HFFc6 (cell line): ENCODE measurements around the gene STMN1. TPM values are rescaled to one million over a fixed set of nuclear protein-coding genes. Genes with fewer than 3 reads are reported as not detected.

Experiments
- DNase-seq: peaks from one replicate; pipeline ENCODE4 v3.0.0-alpha.2; 2018
- H3K27ac Mint-ChIP-seq: 2 replicates; pipeline ENCODE4 v1.8.0; 2020; ENCODE audit warnings: mild to moderate bottlenecking, mixed read lengths
- H3K27me3 Mint-ChIP-seq: 2 replicates; pipeline ENCODE4 v1.8.0; 2021; ENCODE audit warnings: mild to moderate bottlenecking, moderate library complexity, mixed read lengths; ENCODE audit not compliant: insufficient read depth
- H3K36me3 Mint-ChIP-seq: 2 replicates; pipeline ENCODE4 v1.8.0; 2021; ENCODE audit warnings: low read depth, mixed read lengths
- H3K4me1 Mint-ChIP-seq: 2 replicates; pipeline ENCODE4 v1.8.0; 2020; ENCODE audit warnings: low read depth, mixed read lengths
- H3K4me3 Mint-ChIP-seq: 2 replicates; pipeline ENCODE4 v1.8.0; 2020; ENCODE audit warnings: mild to moderate bottlenecking, moderate library complexity, mixed read lengths
- H3K9me3 Mint-ChIP-seq: 2 replicates; pipeline ENCODE4 v1.8.0; 2020; ENCODE audit warnings: mild to moderate bottlenecking, mixed read lengths
- total RNA-seq, 6 experiments: library from RNA; stranded (reverse); fragmentation: NEBNext Ultra II Directional; extraction: Animal tissue kit (Norgen Biotek cat#: 25700); gene quantifications; 2 replicates in 1 of 6; 3 replicates in 5 of 6; pipeline ENCODE4 v1.2.3, GENCODE V29; 2021
- TF ChIP-seq, protein P1 (sequence below): fragments of 200-600 bp; sonication (generic); IDR thresholded peaks from 2 replicates; pipeline ENCODE4 v1.5.0; 2021; ENCODE audit warnings: antibody characterized with exemption, mild to moderate bottlenecking

The STMN1 gene
- total RNA-seq, 6 experiments from 2014 or later, result 201 to 370 (median 342) TPM

DNA sequence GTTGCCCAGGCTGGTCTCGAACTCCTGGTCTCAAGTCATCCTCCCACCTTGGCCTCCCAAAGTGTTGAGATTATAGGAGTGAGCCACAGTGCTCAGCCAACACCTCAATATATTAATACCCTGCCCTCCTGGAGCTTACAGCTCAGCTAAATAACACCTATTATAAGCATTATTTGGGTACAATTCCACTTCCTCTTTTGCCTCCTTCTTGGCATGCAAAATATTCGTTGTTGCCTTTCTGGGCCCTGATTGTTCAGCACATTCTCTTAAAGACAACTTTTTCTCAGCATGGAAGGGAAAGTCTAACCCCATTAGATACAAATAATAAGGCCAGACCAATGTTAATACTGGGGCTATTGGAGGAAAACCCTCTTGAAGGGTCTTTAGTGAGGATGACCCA lies 33.5 kb downstream of the STMN1 start:
- Mint-ChIP-seq H3K36me3 (no peaks in the 10 kb centered on the region), H3K9me3 (no peaks in the 10 kb centered on the region), H3K27ac (no peak overlapping the region), H3K4me3 (no peak overlapping the region), H3K27me3 (no peaks in the 10 kb centered on the region; the same call in 1 of the 2 replicates), H3K4me1 (peaks cover 20% of the 10 kb centered on the region)
- TF ChIP-seq, protein P1, sequence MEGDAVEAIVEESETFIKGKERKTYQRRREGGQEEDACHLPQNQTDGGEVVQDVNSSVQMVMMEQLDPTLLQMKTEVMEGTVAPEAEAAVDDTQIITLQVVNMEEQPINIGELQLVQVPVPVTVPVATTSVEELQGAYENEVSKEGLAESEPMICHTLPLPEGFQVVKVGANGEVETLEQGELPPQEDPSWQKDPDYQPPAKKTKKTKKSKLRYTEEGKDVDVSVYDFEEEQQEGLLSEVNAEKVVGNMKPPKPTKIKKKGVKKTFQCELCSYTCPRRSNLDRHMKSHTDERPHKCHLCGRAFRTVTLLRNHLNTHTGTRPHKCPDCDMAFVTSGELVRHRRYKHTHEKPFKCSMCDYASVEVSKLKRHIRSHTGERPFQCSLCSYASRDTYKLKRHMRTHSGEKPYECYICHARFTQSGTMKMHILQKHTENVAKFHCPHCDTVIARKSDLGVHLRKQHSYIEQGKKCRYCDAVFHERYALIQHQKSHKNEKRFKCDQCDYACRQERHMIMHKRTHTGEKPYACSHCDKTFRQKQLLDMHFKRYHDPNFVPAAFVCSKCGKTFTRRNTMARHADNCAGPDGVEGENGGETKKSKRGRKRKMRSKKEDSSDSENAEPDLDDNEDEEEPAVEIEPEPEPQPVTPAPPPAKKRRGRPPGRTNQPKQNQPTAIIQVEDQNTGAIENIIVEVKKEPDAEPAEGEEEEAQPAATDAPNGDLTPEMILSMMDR, result no peak
- no peak for DNase-seq

DNA sequence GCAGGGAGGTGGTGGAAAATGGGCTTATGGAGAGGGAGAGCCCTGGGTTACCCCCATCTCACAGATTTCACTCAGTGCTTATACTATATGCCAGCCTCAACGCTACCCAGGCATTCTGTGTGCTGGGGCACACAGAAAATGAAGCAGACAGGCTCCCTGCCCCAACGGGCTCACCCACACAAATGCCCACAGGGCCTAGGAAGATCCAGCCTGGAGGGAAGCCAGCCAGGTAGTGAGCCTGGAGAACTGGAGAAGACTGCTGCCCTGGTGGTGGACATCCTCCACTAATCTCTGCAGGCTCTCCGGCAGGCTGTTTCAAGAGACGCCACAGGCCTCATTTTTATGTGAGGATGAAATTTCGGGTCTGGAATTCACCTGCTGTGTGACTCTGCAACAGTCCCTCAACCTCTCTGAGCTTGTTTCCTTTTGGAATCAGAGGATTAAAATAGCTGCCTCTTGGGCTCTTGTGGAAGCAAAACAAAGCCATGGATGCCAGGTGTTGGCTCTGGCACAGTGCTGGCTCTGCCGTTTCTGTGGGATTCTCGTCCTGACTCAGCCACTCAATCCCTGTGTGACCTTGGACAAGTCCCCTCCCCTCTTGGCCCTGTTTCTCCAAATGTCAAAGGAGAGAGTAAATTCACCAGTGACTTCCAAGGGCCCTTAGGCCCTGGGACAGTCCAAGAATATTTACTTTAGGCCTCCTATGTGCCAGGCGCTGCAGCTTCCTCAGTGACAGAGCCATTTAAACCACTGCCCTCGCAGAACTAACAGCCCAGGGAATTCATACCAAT lies 34.3 kb downstream of the STMN1 start:
- no peak overlapping the region for H3K4me3 Mint-ChIP-seq
- no peaks in the 10 kb centered on the region for H3K36me3 Mint-ChIP-seq
- DNase-seq, result no peak
- peaks cover 20% of the 10 kb centered on the region for H3K4me1 Mint-ChIP-seq
- H3K9me3 Mint-ChIP-seq, result no peaks in the 10 kb centered on the region
- H3K27ac Mint-ChIP-seq, result no peak overlapping the region
- TF ChIP-seq, protein P1, result no peak
- H3K27me3 Mint-ChIP-seq, result no peaks in the 10 kb centered on the region; the same call in 1 of the 2 replicates

DNA sequence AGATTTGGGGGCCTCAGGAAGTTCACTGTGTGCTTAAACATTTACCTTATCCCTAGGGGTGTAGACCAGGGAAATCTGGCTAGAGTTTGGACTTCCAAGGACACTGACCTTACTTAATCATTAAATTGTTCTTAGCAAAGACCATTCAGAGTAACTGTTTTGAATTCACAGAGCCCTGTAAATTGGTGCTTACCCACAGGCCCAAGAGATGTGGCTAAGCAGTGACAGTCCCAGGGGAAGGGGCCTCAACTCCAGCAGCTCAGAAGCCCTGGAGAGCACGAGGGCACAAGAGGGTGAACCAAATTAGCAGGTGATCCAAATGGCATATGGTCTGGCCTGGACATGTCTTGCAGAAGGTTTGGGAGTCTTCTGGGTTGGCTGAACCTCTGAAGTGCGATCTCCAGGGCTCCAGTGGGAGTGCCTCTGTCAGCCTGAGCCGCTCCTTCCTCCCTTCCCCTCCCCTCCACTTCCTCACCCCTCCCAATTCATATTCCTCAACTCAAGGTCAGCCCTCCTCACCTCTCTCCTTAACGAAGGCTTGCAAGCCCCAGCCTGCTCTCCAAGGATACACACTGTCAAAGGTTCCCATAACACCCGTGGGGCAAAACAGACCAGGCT lies 35.0 kb downstream of the STMN1 start:
- Mint-ChIP-seq H3K27me3 (no peaks in the 10 kb centered on the region; the same call in 1 of the 2 replicates), H3K27ac (no peak overlapping the region; the same call in 1 of the 2 replicates), H3K4me3 (no peak overlapping the region), H3K9me3 (no peaks in the 10 kb centered on the region), H3K4me1 (peaks cover 18% of the 10 kb centered on the region), H3K36me3 (no peaks in the 10 kb centered on the region)
- TF ChIP-seq, protein P1, result no peak
- no peak for DNase-seq

DNA sequence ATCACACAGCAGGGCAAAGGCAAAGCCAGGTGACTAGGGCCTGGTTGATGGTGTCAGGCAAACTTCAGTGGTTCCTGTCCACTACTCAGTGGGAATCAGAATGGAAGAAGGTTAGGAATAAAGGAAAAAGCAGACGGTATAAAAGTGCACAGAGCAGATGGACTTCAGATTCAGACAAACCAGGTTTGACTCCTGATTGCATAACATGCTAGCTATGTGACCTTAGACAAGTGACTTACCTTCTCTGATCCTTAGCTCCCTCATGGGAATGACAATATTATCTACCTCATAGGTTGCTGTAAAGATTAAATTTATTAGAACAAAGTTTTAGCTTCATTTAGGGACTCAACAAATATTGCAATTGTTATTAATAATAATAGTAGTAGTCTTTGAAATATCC lies 35.6 kb downstream of the STMN1 start:
- no peaks in the 10 kb centered on the region; the same call in 1 of the 2 replicates for H3K27me3 Mint-ChIP-seq
- TF ChIP-seq, protein P1, result no peak
- H3K36me3 Mint-ChIP-seq, result no peaks in the 10 kb centered on the region
- peaks cover 15% of the 10 kb centered on the region for H3K4me1 Mint-ChIP-seq
- no peak overlapping the region for H3K4me3 Mint-ChIP-seq
- no peak for DNase-seq
- no peak overlapping the region for H3K27ac Mint-ChIP-seq
- no peaks in the 10 kb centered on the region for H3K9me3 Mint-ChIP-seq

DNA sequence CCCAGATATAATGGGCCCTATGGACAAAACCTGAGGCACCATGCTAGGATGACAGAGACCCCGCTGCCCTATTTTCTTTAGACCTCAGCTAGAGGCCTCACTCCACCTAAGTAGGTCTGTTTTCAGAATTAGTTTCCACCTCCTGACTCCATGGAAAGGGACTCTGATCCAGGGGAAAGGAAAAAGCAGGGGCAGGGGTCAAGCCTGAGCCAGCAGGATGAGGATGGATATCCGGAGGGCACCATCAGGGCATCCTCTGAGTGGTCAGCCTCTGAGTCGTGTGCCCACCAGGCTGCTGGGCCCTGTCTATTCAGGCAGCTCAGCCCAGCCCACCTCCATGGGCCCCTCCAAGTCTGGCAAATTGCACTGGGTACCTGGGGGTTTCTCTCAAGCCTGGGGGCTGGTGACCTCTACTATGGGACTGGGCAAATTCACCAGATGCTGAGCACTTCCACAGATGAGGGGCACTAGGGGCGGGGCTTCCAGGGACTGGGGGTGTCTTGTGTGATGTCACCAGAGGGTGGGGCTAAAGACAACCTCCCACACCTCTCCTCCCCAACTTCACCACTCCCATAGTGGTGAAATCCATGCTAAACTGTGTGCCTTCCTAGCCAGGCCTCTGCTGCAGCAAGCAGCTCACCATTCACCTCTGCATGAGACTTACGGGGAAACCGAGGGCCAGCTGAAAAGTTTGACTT lies 36.2 kb downstream of the STMN1 start:
- Mint-ChIP-seq H3K36me3 (no peaks in the 10 kb centered on the region), H3K4me3 (no peak overlapping the region)

More for the DNA sequence above, 36.2 kb downstream of the STMN1 start:
- DNase-seq, result no peak
- TF ChIP-seq, protein P1, result no peak
- Mint-ChIP-seq H3K27me3 (no peaks in the 10 kb centered on the region; the same call in 1 of the 2 replicates), H3K4me1 (peaks cover 15% of the 10 kb centered on the region), H3K27ac (no peak overlapping the region), H3K9me3 (no peaks in the 10 kb centered on the region)
